Non-pigmented ciliary epithelial cell (primary cell): Measurements from ENCODE around the gene ST6GALNAC4.
"Not testable (repeated sequence)": the region's sequence is repeated elsewhere in the genome, so short reads cannot be mapped to it uniquely, and the experiment has no call there.

Source experiments
- DNase-seq: peaks from one replicate; pipeline ENCODE4 v3.0.0-alpha.2; 2010; ENCODE audit warnings: low read depth

The ST6GALNAC4 gene

DNA sequence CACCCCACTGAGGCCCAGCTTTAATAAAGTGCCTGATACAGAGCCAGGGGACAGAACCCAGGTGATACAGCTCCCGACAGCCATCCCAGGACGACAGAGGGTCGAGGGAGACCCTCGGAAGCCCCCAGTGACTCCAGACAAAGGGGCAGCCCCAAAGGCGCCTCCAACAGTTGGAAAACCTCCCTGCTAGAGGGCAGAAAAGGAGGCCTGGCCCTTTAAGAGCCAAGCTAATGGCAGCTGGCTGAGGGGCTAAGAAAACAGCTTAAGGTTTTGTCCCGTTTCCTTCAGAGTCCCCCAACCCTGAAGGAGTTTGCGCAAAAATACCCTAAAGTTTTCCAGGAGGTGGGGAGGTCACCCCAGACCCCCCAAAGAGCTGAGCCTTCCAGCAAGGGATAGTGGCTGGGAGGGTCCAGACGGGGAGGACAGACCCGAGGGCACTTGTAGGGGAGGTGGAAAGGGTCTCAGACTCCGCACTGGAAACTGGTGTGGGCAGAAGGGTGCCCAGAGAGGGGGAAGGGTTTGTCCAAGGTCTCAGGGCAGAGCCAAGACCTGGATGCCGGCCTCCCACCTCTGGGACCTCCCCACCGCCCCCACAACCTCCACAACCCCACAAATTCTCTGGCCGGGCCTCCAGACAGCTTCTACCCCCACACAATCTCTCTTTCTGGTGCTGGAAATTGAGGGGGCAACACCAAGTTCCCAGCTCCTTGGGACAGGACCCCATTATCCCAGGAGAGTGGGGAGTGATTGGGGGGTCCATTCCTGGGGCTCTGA is 31.1 kb downstream of the ST6GALNAC4 start:
- DNase-seq: no peak

GRCh38 chr9:127884976-127885490 is 31.8 kb downstream of the ST6GALNAC4 start:
- no peak for DNase-seq

GRCh38 chr9:127884427-127884911 is 32.4 kb downstream of the ST6GALNAC4 start:
- no peak for DNase-seq

DNA sequence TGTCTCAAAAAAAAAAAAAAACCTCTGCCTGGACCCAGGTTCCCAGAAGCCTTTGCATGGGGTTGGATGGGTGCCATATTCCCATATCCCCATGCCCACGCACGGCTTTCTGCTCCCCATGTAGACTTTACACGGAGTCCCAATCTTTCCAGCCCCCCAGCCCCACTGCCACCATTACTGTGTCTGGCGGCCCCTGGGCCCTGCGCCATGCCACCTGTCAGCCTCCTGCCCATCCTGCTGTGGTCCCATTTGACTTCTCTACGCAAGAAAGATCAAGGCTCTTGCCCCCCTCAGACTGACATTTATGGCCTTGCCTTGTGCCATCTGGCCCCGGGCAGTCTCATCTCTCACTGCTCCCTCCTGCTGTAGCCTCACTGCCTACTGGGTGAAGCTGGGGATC is 32.9 kb downstream of the ST6GALNAC4 start:
- no peak for DNase-seq

GRCh38 chr9:127881715-127882114 is 35.1 kb downstream of the ST6GALNAC4 start:
- not testable (repeated sequence) for DNase-seq

DNA sequence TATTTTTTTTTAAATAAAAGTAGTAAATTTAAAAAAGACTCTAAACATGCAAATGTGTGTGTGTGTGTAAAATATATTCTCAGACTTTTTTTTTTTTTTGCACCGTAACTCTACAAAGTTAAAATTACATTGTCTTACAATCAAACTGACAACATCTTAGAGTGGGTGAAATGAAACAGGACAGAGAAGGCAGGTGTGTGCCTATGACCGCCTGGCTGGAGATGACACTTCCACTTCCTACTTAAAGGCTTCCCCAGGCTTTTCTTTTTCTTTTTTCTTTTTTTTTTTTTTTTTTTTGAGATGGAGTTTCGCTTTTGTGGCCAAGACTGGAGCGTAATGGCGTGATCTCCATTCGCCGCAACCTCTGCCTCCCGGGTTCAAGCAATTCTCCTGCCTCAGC is 36.7 kb downstream of the ST6GALNAC4 start:
- DNase-seq: no peak

- DNase-seq: no peak
Observed at GRCh38 chr9:127878652-127879390, 38.0 kb downstream of the ST6GALNAC4 start.

- no peak for DNase-seq
Observed at GRCh38 chr9:127878001-127878651, 38.7 kb downstream of the ST6GALNAC4 start.

GRCh38 chr9:127877566-127877998 is 39.3 kb downstream of the ST6GALNAC4 start, which contains the start of gene AK1:
TSS of gene AK1 (minus strand) at chr9:127877675. CDS start at chr9:127874617, 3,058 bp downstream.
- DNase-seq: no peak

- no peak for DNase-seq
Observed at GRCh38 chr9:127876764-127877562, 39.9 kb downstream of the ST6GALNAC4 start.

- DNase-seq: no peak
Observed at GRCh38 chr9:127876026-127876763, 40.6 kb downstream of the ST6GALNAC4 start.

DNA sequence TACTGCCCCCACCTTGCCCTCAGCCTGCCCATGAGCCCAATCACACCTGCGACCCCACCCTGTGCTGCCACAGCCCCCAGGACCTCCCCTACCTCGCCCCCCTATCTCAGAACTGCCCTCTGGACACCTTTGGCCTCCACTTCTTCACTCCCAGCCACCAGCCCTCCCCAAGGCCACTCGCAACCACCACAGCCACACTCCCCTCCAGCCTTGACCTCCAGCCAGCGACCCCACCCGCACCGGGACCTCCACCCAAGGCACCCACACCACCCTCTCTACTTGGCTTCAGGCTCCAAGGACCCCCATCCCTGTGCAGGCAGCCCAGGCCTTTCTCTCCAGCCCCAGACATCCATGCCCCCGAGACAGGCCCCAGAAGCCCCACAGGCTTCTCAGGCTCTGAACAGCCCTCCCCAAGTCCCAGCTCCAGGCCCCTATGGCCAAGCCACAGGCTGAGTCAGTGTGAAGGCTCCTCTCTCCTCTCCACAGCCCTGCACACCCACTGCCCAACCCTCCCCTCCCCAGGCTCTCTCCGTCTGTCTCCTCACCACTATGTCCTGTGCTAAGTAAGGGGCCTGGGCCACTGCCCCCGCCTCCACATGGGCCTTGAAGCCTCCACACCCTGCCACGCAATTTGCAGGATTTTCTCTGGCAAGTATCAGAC is 41.4 kb downstream of the ST6GALNAC4 start:
- DNase-seq: peak; percentile 22

- no peak for DNase-seq
Observed at GRCh38 chr9:127874301-127875221, 42.3 kb downstream of the ST6GALNAC4 start.

- DNase-seq: no peak
Observed at GRCh38 chr9:127873886-127874285, 43.0 kb downstream of the ST6GALNAC4 start.

- DNase-seq: no peak
Observed at GRCh38 chr9:127873223-127873691, 43.6 kb downstream of the ST6GALNAC4 start.

GRCh38 chr9:127872369-127873222 is 44.2 kb downstream of the ST6GALNAC4 start:
- DNase-seq: no peak

GRCh38 chr9:127871531-127871930 is 45.3 kb downstream of the ST6GALNAC4 start:
- DNase-seq: no peak

DNA sequence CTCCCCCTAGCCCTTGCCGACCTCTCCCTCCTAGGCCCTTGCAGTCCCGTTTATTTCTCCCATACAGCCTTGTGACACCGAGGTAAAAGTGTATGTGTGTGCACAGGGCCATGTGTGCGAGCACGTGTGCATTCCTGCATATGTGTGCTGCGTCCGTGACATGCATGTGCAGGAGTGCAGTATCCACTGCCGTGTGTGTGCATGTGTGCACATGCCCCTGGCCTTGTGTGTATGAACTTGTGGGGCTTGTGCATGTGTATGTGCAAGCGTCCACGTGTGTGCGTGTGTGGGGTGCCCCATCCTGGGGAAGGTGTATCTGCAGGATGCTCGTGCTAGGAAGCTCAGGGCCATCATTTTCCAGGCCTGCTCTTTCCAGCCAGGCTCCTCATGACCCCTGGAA is 46.0 kb downstream of the ST6GALNAC4 start:
- DNase-seq: no peak
